NCI-H526 (cell line): ENCODE results near the gene MACROD2.

Experiments used
- DNase-seq, 2 experiments: peaks; one replicate each; lab custom pipeline; 2025; lab: John Stamatoyannopoulos, UW

Gene MACROD2

DNA sequence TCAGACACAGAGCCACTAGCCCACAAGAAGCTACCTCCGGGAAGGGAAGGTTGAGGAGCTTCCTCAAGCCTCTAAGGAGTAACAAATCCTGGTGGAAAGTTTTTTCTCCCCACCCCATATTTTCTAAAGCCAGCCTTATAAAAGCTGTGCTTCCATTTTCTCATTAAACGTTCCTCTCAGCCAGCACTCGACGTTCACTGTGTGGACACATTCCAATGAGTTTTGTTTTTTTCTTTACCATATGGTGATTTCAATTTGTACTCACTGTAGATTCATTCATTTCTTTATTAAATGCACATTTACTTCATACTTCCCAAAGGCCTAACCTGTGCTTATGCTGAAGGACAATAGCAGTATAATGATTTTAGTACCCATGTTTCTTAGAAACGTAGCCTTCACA, 536.5 kb downstream of the MACROD2 start:
- no peak for DNase-seq

DNA sequence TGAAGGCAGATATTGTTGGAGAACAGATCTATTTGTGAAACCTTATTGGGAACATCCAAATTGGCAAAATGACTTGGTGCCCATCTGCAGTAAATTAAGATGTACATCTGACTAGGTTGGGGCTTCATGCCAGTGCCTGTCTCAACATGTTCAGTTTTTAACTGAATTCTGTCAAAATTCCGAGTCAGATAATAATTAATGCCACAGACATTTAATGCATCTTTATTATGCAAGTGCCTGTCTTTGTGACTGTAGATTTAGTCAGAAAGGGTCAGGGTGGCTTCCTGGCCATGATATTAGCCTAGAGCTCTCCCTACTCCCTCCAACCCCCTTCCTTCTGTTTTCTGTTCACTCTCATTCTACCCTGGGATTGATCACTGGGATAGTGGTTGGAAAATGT, 541.4 kb downstream of the MACROD2 start:
- DNase-seq: no peak

- DNase-seq: no peak
Measured at GRCh38 chr20:14538433-14538832, 543.1 kb downstream of the MACROD2 start.

DNA sequence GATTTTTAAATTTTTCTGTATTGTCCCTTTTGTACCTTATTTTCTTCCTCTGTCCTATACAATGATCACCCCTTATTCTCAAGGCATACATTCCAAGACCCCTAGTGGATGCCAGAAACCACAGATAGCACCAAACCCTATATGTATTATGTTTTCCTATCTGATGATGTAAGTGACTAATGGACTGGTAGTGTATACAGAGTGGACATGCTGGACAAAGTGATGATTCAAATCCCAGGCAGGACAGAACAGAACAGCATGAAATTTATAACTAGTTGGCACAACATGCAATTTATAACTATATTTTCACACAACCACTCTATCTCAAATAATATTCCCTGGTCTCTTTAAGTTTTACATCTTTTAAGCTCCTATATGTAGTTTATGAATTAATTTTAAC, 547.7 kb downstream of the MACROD2 start:
- DNase-seq: no peak

DNA sequence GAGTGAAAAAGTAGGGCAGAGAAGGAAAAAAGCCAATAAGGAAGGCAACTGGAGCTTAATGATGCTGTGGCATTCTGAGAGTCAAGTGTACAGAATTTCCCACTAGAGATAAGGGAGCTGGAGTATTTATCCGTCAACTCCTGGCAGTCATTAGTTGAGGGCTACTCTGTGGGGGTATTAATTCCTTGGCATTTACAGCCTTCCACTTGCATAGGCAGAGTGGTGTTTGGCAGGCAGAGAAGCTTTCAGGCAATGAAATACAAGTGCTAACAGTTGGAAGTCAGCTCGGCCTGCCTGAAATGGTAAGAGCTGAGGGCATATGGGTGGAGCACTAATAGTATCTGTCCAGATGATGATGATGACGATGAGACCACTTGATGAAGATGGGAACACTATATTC, 549.4 kb downstream of the MACROD2 start:
- DNase-seq: no peak

DNA sequence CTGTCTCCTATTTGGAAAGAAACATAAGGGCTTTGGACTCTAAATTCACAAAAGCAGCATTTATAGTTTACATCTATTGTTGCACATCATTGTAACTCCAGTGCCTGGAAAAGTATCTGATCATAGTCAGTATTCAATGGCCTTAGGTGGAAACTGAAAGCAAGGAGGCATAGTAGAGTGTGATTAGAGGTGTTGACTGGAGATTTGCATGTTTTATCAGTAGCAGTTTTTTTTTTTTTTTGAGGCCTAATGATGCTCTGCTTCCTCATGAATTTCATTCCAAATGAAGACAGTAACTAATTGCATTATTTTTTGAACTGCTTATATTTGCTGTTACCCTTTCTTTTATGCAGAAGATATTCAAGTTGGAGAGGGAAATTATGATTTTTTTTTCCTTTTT, 555.3 kb downstream of the MACROD2 start:
- peak in 1 of 2 experiments; percentile 14 for DNase-seq

GRCh38 chr20:14553774-14554534, 558.6 kb downstream of the MACROD2 start:
- DNase-seq: no peak

- DNase-seq: no peak
Measured at GRCh38 chr20:14555676-14556075, 560.4 kb downstream of the MACROD2 start.

DNA sequence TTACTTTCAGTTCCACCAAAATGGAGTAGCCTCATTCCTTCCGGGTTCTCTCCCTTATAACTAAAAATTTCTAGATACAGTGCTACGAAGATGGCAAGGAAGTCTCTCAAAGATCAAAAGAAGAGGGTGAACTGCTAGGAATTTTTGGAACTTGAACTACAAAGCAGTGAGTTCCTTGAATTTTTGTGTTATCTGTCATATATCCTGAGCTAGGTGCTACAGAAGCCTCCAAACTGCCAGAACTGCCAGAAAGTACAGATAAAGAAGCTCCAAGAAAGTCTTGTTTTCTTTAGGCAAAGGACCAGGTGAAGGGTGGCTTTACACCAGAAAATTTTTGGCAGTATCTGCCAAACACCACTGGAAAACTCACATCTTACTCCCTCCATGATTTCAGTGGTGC, 560.9 kb downstream of the MACROD2 start:
- DNase-seq: no peak

GRCh38 chr20:14559612-14560011, 564.3 kb downstream of the MACROD2 start:
- no peak for DNase-seq

GRCh38 chr20:14561741-14562221, 566.5 kb downstream of the MACROD2 start:
- no peak for DNase-seq

GRCh38 chr20:14562981-14563380, 567.7 kb downstream of the MACROD2 start:
- no peak for DNase-seq

- DNase-seq: no peak
Measured at GRCh38 chr20:14566505-14566904, 571.2 kb downstream of the MACROD2 start.

DNA sequence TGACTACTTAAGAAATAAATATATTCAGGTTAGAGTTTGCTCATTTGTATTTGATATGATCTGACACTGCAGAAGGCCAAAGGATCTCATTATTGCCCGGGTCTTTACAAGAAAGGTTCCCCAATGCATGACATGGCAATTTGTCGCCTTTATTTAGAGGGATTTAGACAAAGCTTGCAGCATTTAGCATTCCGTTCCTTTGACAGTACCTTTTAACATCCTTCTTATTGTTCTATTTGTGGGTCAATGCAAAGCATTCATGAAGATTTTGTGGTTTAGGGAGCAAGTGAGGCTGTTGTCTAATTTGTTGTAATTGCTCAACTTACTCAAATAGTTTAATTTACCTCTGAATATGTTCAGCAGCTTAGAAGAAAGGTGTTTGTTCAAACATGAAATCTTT, 572.9 kb downstream of the MACROD2 start:
- DNase-seq: no peak

DNA sequence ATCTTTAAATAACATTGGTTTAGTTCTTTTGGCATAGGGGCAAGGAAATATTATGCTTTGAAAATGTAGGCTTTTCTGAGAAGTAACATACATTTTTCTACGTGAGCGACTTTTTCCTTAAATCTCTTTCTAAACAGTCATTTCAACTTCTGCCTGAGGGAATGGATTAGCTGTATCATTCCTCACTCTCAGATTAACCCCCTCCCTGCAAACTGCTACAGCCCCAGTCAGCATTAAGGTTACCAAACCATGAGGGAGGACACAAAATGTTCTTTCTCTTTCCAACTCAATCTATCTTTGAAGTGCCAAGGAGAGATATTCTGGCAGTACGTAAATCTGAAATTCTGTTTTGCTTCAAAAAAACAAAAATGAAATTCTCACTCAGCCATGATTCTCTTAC, 573.4 kb downstream of the MACROD2 start:
- no peak for DNase-seq

DNA sequence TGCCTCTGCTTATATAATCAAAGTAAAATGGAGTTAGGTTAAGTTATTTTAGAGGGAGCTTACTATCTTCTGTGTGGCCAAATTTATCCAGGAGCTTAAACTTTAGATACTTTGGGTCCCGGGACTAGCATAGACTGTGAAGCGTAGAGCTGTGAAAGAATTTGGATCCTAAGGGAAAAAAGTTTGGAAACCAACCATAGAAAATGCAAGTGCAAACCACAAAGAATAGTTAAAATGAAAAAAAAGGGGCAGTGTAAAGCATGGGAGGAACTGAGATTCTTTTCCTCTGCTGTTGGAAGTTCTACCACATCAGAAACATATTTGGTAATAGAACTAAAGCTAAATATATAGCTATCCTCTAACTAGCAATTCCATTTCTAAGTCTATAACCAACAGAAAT, 574.3 kb downstream of the MACROD2 start:
- no peak for DNase-seq

GRCh38 chr20:14570811-14571210, 575.5 kb downstream of the MACROD2 start:
- DNase-seq: no peak

DNA sequence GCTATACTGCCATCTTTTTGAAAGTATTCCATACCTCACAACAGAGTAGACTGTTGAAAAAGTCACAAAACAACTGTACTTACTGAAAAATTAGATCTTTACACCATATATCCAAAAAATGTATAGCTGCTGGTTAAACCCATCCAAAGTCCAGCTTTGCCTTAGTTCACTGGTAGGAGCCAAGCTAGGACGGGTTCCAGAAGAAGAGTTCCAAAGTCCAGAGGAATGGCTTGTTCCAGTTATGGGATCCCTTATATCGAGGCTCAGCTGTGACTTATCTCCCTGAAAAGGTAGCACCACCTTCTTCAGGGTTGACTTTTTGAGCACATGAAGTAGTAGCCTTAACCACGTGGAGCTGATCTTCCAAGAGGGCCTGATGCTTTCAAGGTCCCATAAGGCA, 578.4 kb downstream of the MACROD2 start:
- no peak for DNase-seq

- DNase-seq: no peak
Measured at GRCh38 chr20:14576196-14576877, 581.0 kb downstream of the MACROD2 start.

DNA sequence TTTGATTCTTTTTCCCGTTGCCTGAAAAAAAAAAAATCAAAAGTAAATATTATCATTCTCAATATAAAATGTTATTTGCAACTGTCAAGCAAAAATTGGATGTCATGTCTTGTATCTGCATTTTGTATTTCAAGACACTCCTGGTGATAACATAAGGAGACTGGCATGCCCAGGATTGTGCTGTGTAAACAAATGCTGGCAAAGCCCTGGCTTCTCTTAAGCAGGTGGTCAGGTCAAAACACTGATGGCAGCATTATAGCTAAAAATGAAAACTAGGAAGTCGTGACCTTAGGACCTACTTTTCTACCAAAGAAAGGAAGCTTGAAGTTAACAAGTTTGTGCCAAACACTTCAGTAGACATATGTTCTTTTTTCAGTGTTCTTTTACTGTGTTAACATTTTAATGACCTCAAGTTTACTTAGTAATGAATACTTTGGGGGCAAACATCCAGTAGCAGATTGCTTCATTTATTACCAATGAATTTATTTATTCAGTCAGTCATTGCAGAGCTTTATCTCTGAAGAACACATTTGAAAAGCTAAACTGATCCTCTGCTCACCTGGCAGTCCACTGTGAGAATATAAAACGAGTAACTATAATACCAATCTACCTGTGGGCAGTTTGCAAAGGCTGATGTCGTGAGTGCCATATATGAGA, 585.2 kb downstream of the MACROD2 start:
- DNase-seq: no peak

DNA sequence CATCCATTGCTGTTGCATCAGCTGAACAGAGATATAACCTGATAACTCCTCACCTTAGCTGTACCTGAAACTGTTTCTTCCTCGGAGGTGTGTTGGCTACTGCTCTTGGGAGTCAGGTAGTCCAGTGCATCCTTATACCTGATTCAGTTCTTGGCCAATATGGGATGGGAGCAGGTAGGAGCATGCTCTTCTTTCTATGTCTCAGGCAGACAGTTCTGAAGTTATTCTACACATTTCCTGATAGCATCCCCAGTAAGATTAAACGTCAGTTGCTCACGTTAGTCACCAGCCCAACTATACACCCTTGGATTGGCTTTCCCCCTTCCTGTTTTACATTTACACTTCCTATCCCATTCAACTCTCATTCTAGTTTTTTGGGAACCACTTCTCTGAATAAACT, 586.4 kb downstream of the MACROD2 start:
- DNase-seq: no peak

GRCh38 chr20:14582855-14583254, 587.5 kb downstream of the MACROD2 start:
- no peak for DNase-seq

- DNase-seq: no peak
Measured at GRCh38 chr20:14583413-14583812, 588.1 kb downstream of the MACROD2 start.
